ENCODE results near the gene A1CF. TPM values are rescaled to one million over a fixed set of nuclear protein-coding genes. Genes with fewer than 3 reads are reported as not detected.

A1CF gene
- total RNA-seq, 1 experiment from 2014 or later = not detected

DNA sequence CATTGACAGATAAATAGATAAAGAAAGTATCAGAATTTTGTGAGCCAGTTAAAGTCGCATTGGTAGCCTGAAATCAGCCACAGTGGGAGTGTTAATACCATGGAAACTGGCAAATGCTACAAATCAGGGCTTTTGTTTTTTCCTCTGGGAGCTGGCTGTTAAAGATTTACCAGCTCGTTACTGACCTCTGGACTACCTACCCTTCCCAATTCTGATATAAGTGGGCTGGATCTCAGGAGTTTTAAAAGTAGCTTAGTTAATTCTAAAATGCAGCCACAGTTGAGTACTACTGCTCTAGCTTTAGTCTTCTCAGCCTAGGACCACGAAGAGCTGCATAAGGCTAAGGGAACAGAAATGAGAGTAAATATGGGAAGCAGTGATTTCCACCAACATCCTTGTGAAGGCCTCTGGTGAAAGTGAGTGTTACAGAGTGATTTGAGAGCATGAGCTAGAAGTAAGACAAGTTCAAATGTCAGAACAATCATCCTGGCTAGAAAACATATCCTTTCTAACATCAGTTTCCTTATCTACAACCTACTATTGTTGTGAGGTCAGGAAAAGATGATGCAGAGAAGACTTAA, 53.2 kb downstream of the A1CF start:
- no peak overlapping the region for H3K4me2 ChIP-seq (ENCODE audit: low read length)
- H3K9me3 ChIP-seq (ENCODE audit: low read length) = no peaks in the 10 kb centered on the region
- H3K27ac ChIP-seq (ENCODE audit: low read length) = no peak overlapping the region
- no peaks in the 10 kb centered on the region for H3K9me2 ChIP-seq (replicated peaks; ENCODE audit: low read length)
- H3K4me3 ChIP-seq (ENCODE audit: low read length) = no peak overlapping the region
- POLR2A ChIA-PET (ENCODE audit: unreplicated experiment) = interaction anchor here (0.6 kb wide), 1 partner anchor 21 kb away, joined by 3 read pairs; no protein-coding TSS in a partner anchor
- no peak for TF ChIP-seq EZH2phosphoT487 (IDR thresholded peaks at IDR 0.05; ENCODE audit: borderline replicate concordance, low read length)
- no peak for TF ChIP-seq EZH2 (IDR thresholded peaks at IDR 0.05; ENCODE audit: low read length, unreplicated experiment)
- TF ChIP-seq, protein P1, sequence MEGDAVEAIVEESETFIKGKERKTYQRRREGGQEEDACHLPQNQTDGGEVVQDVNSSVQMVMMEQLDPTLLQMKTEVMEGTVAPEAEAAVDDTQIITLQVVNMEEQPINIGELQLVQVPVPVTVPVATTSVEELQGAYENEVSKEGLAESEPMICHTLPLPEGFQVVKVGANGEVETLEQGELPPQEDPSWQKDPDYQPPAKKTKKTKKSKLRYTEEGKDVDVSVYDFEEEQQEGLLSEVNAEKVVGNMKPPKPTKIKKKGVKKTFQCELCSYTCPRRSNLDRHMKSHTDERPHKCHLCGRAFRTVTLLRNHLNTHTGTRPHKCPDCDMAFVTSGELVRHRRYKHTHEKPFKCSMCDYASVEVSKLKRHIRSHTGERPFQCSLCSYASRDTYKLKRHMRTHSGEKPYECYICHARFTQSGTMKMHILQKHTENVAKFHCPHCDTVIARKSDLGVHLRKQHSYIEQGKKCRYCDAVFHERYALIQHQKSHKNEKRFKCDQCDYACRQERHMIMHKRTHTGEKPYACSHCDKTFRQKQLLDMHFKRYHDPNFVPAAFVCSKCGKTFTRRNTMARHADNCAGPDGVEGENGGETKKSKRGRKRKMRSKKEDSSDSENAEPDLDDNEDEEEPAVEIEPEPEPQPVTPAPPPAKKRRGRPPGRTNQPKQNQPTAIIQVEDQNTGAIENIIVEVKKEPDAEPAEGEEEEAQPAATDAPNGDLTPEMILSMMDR (conservative IDR thresholded peaks at IDR 0.05; ENCODE audit: low read depth, low read length) = no peak
- BruUV-seq (replicated peaks) = no TSS peak
- no peaks in the 10 kb centered on the region for H3K36me3 ChIP-seq (ENCODE audit: low read depth, low read length)
- H3K27me3 ChIP-seq (ENCODE audit: low read length) = peaks cover 81% of the 10 kb centered on the region
- ATAC-seq (no peak), DNase-seq (no peak)
- no peak overlapping the region for H2AFZ ChIP-seq (ENCODE audit: low read length)
- no peaks in the 10 kb centered on the region for H3K79me2 ChIP-seq (ENCODE audit: low read length)
- CTCF ChIA-PET = no interaction called here
- intact Hi-C loops (cut with micrococcal nuclease) = no loop called here
- no peaks in the 10 kb centered on the region for H4K20me1 ChIP-seq (ENCODE audit: low read length)
- no peaks in the 10 kb centered on the region for H3F3A ChIP-seq (ENCODE audit: low read length, unreplicated experiment)
- no peak overlapping the region for H3K9ac ChIP-seq (ENCODE audit: low read length)
- no peaks in the 10 kb centered on the region for H3K4me1 ChIP-seq (ENCODE audit: insufficient read depth, low read length)

GRCh38 chr10:50830066-50830465, 55.4 kb downstream of the A1CF start:
- H3K9ac ChIP-seq (ENCODE audit: low read length) = no peak overlapping the region
- no peaks in the 10 kb centered on the region for H4K20me1 ChIP-seq (ENCODE audit: low read length)
- H3K27ac ChIP-seq (ENCODE audit: low read length) = no peak overlapping the region
- H3K4me3 ChIP-seq (ENCODE audit: low read length) = no peak overlapping the region
- ATAC-seq (no peak), DNase-seq (no peak)
- no peak overlapping the region for H3K4me2 ChIP-seq (ENCODE audit: low read length)
- H3K9me3 ChIP-seq (ENCODE audit: low read length) = no peaks in the 10 kb centered on the region
- H2AFZ ChIP-seq (ENCODE audit: low read length) = no peak overlapping the region
- no peaks in the 10 kb centered on the region for H3K9me2 ChIP-seq (replicated peaks; ENCODE audit: low read length)
- no peaks in the 10 kb centered on the region for H3F3A ChIP-seq (ENCODE audit: low read length, unreplicated experiment)
- ChIA-PET POLR2A (ENCODE audit: unreplicated experiment) (no interaction called here), CTCF (no interaction called here)
- H3K36me3 ChIP-seq (ENCODE audit: low read depth, low read length) = no peaks in the 10 kb centered on the region
- intact Hi-C loops (cut with micrococcal nuclease) = no loop called here
- BruUV-seq (replicated peaks) = no TSS peak
- TF ChIP-seq, protein P1 (conservative IDR thresholded peaks at IDR 0.05; ENCODE audit: low read depth, low read length) = no peak
- no peak for TF ChIP-seq EZH2phosphoT487 (IDR thresholded peaks at IDR 0.05; ENCODE audit: borderline replicate concordance, low read length)
- no peak for TF ChIP-seq EZH2 (IDR thresholded peaks at IDR 0.05; ENCODE audit: low read length, unreplicated experiment)
- no peaks in the 10 kb centered on the region for H3K4me1 ChIP-seq (ENCODE audit: insufficient read depth, low read length)
- H3K27me3 ChIP-seq (ENCODE audit: low read length) = peaks cover 76% of the 10 kb centered on the region
- no peaks in the 10 kb centered on the region for H3K79me2 ChIP-seq (ENCODE audit: low read length)

DNA sequence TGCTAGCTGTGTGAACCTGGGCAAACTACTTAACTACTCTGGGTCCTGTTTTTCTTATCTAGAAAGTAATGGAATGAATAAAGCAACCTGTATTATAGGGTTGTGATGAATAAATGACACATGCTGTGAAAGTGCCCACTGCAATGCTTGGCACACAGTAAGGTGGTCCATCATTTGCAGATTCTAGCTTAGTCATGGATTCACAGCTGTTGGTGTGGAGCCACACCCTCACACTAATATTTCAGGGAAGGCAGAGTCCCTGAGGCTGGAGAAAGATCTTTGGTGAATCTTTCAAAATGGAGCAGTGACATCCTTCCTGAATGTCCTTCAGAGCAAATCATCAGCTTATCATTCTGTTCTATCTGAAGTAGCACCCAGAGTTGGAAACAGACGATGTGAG, 60.6 kb downstream of the A1CF start:
- Histone ChIP-seq H3K36me3 (ENCODE audit: low read depth, low read length) (no peaks in the 10 kb centered on the region), H3K4me1 (ENCODE audit: insufficient read depth, low read length) (no peaks in the 10 kb centered on the region), H3K27ac (ENCODE audit: low read length) (no peak overlapping the region), H3K9me3 (ENCODE audit: low read length) (no peaks in the 10 kb centered on the region), H3F3A (ENCODE audit: low read length, unreplicated experiment) (no peaks in the 10 kb centered on the region), H3K9me2 (replicated peaks; ENCODE audit: low read length) (no peaks in the 10 kb centered on the region), H4K20me1 (ENCODE audit: low read length) (no peaks in the 10 kb centered on the region), H3K27me3 (ENCODE audit: low read length) (peaks cover 82% of the 10 kb centered on the region), H3K79me2 (ENCODE audit: low read length) (no peaks in the 10 kb centered on the region), H3K4me3 (ENCODE audit: low read length) (no peak overlapping the region), H3K9ac (ENCODE audit: low read length) (no peak overlapping the region), H3K4me2 (ENCODE audit: low read length) (no peak overlapping the region), H2AFZ (ENCODE audit: low read length) (no peak overlapping the region)
- POLR2A ChIA-PET (ENCODE audit: unreplicated experiment) = no interaction called here
- intact Hi-C loops (cut with micrococcal nuclease) = no loop called here
- ATAC-seq (no peak), DNase-seq (no peak)
- CTCF ChIA-PET = no interaction called here
- BruUV-seq (replicated peaks) = no TSS peak
- TF ChIP-seq EZH2phosphoT487 (IDR thresholded peaks at IDR 0.05; ENCODE audit: borderline replicate concordance, low read length) (no peak), EZH2 (IDR thresholded peaks at IDR 0.05; ENCODE audit: low read length, unreplicated experiment) (no peak)
- TF ChIP-seq, protein P1 (conservative IDR thresholded peaks at IDR 0.05; ENCODE audit: low read depth, low read length) = no peak
